ENCODE measurements around the gene ERLIN1. TPM values are rescaled to one million over a fixed set of nuclear protein-coding genes. Genes with fewer than 3 reads are reported as not detected.

ERLIN1 gene
- total and polyA plus RNA-seq, 10 of the 15 experiments (the other 5 are each of a cell fraction or from before 2014, with no cell fraction given) = 4.9 to 21.7 (median 13.0) TPM

GRCh38 chr10:100182281-100182680 lies 3.5 kb downstream of the ERLIN1 start:
- Histone ChIP-seq H3K9me3 (replicated peaks; ENCODE audit: control insufficient read depth, insufficient read depth, low read length) (no peaks in the 10 kb centered on the region), H3K79me2 (ENCODE audit: control insufficient read depth, insufficient read depth, low read length) (peaks cover 39% of the 10 kb centered on the region), H3K4me3 (no peak overlapping the region), H2AFZ (ENCODE audit: control insufficient read depth, low read depth, low read length) (no peak overlapping the region), H3K4me1 (ENCODE audit: control insufficient read depth, insufficient read depth, low read length) (peaks cover 12% of the 10 kb centered on the region), H3K27ac (ENCODE audit: control insufficient read depth, insufficient read depth) (no peak overlapping the region), H3K9ac (ENCODE audit: control insufficient read depth, insufficient read depth, low read length) (no peak overlapping the region), H3K4me2 (ENCODE audit: control insufficient read depth, insufficient read depth) (no peak overlapping the region), H4K20me1 (ENCODE audit: control insufficient read depth, insufficient read depth) (no peaks in the 10 kb centered on the region), H3K36me3 (ENCODE audit: control insufficient read depth in 2 of 2, insufficient read depth in 2 of 2, low read length in 1 of 2) (peaks cover 0 to 3% of the 10 kb centered on the region in 2 experiments; a peak in 1 of 4 replicates), H3K27me3 (replicated peaks in 1 of 2; ENCODE audit: control insufficient read depth in 2 of 2, insufficient read depth in 2 of 2, low read length in 1 of 2) (no peaks in the 10 kb centered on the region)
- 100% methylated on average over 6 of the region's 6 CpGs for WGBS (ENCODE audit: insufficient coverage, insufficient replicate concordance, low lambda C conversion rate, missing lambda C conversion rate)
- no peak for FAIRE-seq
- TF ChIP-seq SRF (IDR thresholded peaks at IDR 0.05; ENCODE audit: low read depth in 2 of 2, low read length in 2 of 2) (no peak), SMAD5 (IDR thresholded peaks at IDR 0.05; ENCODE audit: low read depth) (no peak), ZBED1 (IDR thresholded peaks at IDR 0.05; ENCODE audit: borderline replicate concordance) (no peak), ZNF384 (IDR thresholded peaks at IDR 0.05; ENCODE audit: borderline replicate concordance, low read depth, low read length) (no peak)
- ChIA-PET CTCF (interaction anchor here (0.8 to 1.5 kb wide), 3 partner anchors 8 to 337 kb away, joined by 3 to 4 read pairs (median 3); no protein-coding TSS in a partner anchor), POLR2A (interaction anchor here (0.6 kb wide), 1 partner anchor 443 kb away, joined by 3 read pairs; no protein-coding TSS in a partner anchor), SMC1A (ENCODE audit: uncharacterized antibody, unreplicated experiment) (no interaction called here), RAD21 (ENCODE audit: unreplicated experiment) (interaction anchor here (0.8 kb wide), 1 partner anchor 11 kb away, joined by 3 read pairs; no protein-coding TSS in a partner anchor)
- intact Hi-C loops (cut with micrococcal nuclease; ENCODE audit: unreplicated experiment) = loop anchor here (10.0 kb wide), 2 partner anchors 207 to 337 kb away; no protein-coding TSS in a partner anchor
- no peak for ATAC-seq
- no TSS peak for BruUV-seq (replicated peaks)
- in situ Hi-C loops (cut with MboI) = no loop called here
- DNase-seq (ENCODE audit: low read depth, low spot score) = no peak

GRCh38 chr10:100175875-100176274 lies 10.0 kb downstream of the ERLIN1 start:
- Histone ChIP-seq H3K36me3 (ENCODE audit: control insufficient read depth in 2 of 2, insufficient read depth in 2 of 2, low read length in 1 of 2) (peaks cover 4 to 13% of the 10 kb centered on the region in 2 experiments), H3K27me3 (replicated peaks in 1 of 2; ENCODE audit: control insufficient read depth in 2 of 2, insufficient read depth in 2 of 2, low read length in 1 of 2) (no peaks in the 10 kb centered on the region), H3K9ac (ENCODE audit: control insufficient read depth, insufficient read depth, low read length) (no peak overlapping the region), H3K4me2 (ENCODE audit: control insufficient read depth, insufficient read depth) (no peak overlapping the region), H4K20me1 (ENCODE audit: control insufficient read depth, insufficient read depth) (no peaks in the 10 kb centered on the region), H3K4me3 (no peak overlapping the region), H3K4me1 (ENCODE audit: control insufficient read depth, insufficient read depth, low read length) (peaks cover 26% of the 10 kb centered on the region), H3K9me3 (replicated peaks; ENCODE audit: control insufficient read depth, insufficient read depth, low read length) (peaks cover 8% of the 10 kb centered on the region), H3K79me2 (ENCODE audit: control insufficient read depth, insufficient read depth, low read length) (peaks cover 4% of the 10 kb centered on the region), H2AFZ (ENCODE audit: control insufficient read depth, low read depth, low read length) (no peak overlapping the region), H3K27ac (ENCODE audit: control insufficient read depth, insufficient read depth) (no peak overlapping the region)
- RAD21 ChIA-PET (ENCODE audit: unreplicated experiment) = interaction anchor here (1.1 to 1.2 kb wide), 2 partner anchors 25 to 181 kb away, joined by 3 read pairs; no protein-coding TSS in a partner anchor
- BruUV-seq (replicated peaks) = no TSS peak
- POLR2A ChIA-PET = interaction anchor here (1.3 to 1.9 kb wide), 2 partner anchors 9 kb away, joined by 3 to 7 read pairs; no protein-coding TSS in a partner anchor
- in situ Hi-C loops (cut with MboI) = no loop called here
- 100% methylated on average over 1 of the region's 1 CpG for WGBS (ENCODE audit: insufficient coverage, insufficient replicate concordance, low lambda C conversion rate, missing lambda C conversion rate)
- DNase-seq (ENCODE audit: low read depth, low spot score) (no peak), ATAC-seq (no peak), FAIRE-seq (no peak)
- intact Hi-C loops (cut with micrococcal nuclease; ENCODE audit: unreplicated experiment) = no loop called here
- CTCF ChIA-PET = interaction anchor here (1.5 to 1.7 kb wide), 2 partner anchors 9 to 330 kb away, joined by 5 to 6 read pairs; no protein-coding TSS in a partner anchor
- SMC1A ChIA-PET (ENCODE audit: uncharacterized antibody, unreplicated experiment) = interaction anchor here (0.7 to 2.1 kb wide), 3 partner anchors 9 to 24 kb away, joined by 4 to 15 read pairs (median 4); partner anchors contain the start of gene ERLIN1
- TF ChIP-seq LARP7 (IDR thresholded peaks at IDR 0.05) (no peak), PBX3 (IDR thresholded peaks at IDR 0.05; ENCODE audit: insufficient replicate concordance, low read depth, low read length) (no peak), NRF1 (conservative IDR thresholded peaks at IDR 0.05; ENCODE audit: low read depth, low read length) (no peak), ZNF592 (IDR thresholded peaks at IDR 0.05) (no peak), SPI1 (IDR thresholded peaks at IDR 0.05; ENCODE audit: borderline replicate concordance, insufficient read depth, low read depth, low read length) (no peak), BACH1 (IDR thresholded peaks at IDR 0.05; ENCODE audit: borderline replicate concordance) (no peak), EZH2 (IDR thresholded peaks at IDR 0.05; ENCODE audit: borderline replicate concordance, control insufficient read depth, low read depth, low read length) (no peak), FOS (IDR thresholded peaks at IDR 0.05; ENCODE audit: borderline replicate concordance, extremely low read depth, insufficient read length) (no peak)
